Measurements from ENCODE around the gene GCC2.
A peak's percentile ranks its signal among the peaks of the same experiment; 100 is the strongest.
"Not testable (repeated sequence)": the region's sequence is repeated elsewhere in the genome, so short reads cannot be mapped to it uniquely, and the experiment has no call there.

Gene GCC2, protein sequence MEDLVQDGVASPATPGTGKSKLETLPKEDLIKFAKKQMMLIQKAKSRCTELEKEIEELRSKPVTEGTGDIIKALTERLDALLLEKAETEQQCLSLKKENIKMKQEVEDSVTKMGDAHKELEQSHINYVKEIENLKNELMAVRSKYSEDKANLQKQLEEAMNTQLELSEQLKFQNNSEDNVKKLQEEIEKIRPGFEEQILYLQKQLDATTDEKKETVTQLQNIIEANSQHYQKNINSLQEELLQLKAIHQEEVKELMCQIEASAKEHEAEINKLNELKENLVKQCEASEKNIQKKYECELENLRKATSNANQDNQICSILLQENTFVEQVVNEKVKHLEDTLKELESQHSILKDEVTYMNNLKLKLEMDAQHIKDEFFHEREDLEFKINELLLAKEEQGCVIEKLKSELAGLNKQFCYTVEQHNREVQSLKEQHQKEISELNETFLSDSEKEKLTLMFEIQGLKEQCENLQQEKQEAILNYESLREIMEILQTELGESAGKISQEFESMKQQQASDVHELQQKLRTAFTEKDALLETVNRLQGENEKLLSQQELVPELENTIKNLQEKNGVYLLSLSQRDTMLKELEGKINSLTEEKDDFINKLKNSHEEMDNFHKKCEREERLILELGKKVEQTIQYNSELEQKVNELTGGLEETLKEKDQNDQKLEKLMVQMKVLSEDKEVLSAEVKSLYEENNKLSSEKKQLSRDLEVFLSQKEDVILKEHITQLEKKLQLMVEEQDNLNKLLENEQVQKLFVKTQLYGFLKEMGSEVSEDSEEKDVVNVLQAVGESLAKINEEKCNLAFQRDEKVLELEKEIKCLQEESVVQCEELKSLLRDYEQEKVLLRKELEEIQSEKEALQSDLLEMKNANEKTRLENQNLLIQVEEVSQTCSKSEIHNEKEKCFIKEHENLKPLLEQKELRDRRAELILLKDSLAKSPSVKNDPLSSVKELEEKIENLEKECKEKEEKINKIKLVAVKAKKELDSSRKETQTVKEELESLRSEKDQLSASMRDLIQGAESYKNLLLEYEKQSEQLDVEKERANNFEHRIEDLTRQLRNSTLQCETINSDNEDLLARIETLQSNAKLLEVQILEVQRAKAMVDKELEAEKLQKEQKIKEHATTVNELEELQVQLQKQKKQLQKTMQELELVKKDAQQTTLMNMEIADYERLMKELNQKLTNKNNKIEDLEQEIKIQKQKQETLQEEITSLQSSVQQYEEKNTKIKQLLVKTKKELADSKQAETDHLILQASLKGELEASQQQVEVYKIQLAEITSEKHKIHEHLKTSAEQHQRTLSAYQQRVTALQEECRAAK (N-terminal part only)

GRCh38 chr2:108448678-108449409 lies at the start of gene GCC2:
TSS of gene GCC2 (plus strand) at chr2:108449206. CDS start at chr2:108449275, 69 bp downstream.
- DNase-seq: peak; percentile 90

GRCh38 chr2:108399479-108399878 lies 49.5 kb upstream of the GCC2 start:
- no peak for DNase-seq

DNA sequence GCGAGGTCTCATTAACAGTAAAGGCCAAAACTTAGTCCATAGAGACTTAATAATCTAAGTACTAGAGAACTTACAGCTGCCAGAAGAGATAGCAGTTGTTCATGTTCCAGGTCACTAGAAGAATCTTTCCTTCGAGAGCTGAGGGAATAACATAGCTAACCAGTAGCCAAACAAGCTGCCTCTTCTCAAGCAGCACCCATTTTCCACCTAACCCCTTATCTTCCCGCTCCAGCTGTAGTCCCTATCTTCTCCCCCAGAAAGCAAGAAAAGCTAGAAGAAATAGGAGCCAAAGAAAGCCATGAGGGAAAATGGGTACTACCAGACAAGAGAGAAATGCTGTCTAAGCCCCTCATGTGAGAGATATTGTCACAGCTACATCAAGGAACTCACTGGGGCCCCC lies 47.2 kb upstream of the GCC2 start:
- no peak for DNase-seq

- DNase-seq: peak; percentile 89
These were observed 45.5 kb upstream of the GCC2 start for GRCh38 chr2:108403494-108403893.

- DNase-seq: no peak
These were observed 44.1 kb upstream of the GCC2 start for GRCh38 chr2:108404784-108405397.

- DNase-seq: no peak
These were observed 40.9 kb upstream of the GCC2 start for GRCh38 chr2:108407864-108408729.

DNA sequence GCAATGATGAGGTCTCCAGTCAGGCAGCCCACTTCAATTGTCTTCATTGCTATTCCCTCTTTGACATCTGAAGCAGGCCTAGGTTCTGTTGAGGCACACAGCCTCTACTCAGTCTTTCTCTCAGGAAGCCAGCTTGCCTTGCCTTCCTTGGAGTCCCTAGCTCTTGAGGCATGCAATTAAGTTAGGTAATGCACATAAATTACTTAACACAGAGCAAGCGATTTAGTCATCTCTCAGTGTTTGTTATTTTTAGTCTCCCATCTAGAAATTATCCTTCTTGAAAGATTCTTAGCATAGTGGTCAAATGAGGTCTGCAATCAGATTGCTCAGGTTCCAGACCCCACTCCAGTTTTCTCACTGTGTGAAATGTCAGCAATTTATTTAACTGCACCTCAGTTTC lies 39.2 kb upstream of the GCC2 start:
- peak; percentile 72 for DNase-seq

- DNase-seq: peak; percentile 99
These were observed 35.9 kb upstream of the GCC2 start for GRCh38 chr2:108412995-108413710.

- peak; percentile 21 for DNase-seq
These were observed 35.3 kb upstream of the GCC2 start for GRCh38 chr2:108413711-108414095.

DNA sequence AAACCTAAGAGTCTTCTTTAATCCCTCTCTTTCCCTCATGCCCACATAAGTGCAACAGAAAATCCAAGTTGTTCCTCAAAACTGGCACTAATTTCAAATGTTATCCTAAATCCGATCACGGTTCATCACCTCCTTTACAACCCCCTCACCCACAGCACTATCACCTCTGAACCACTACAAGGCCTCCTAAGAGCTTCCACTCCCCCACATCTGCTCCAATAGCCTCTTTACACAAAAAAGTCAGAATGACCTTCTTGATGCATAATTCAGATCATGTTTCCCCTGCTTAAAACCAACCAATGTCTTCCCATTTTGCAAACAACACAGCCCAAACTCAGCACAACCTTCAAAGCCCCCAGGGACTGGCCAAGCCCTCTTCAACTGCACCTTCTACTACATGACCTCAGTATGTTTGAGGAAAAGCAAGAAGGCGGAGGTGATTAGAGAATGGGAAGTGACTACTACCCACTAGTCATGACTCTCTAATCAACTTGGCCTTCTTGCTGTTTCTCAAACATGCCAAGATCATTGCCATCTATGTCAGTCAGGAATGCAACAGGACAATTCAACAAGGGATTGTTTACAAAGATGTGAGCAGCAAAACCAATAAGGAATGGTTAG lies 34.6 kb upstream of the GCC2 start:
- DNase-seq: no peak

GRCh38 chr2:108414945-108415344 lies 34.1 kb upstream of the GCC2 start:
- no peak for DNase-seq

- DNase-seq: no peak
These were observed 31.8 kb upstream of the GCC2 start for GRCh38 chr2:108417254-108417653.

GRCh38 chr2:108418416-108418815 lies 30.6 kb upstream of the GCC2 start:
- no peak for DNase-seq

- no peak for DNase-seq
These were observed 25.9 kb upstream of the GCC2 start for GRCh38 chr2:108423067-108423466.

- DNase-seq: no peak
These were observed 25.3 kb upstream of the GCC2 start for GRCh38 chr2:108423502-108424251.

- no peak for DNase-seq
These were observed 20.6 kb upstream of the GCC2 start for GRCh38 chr2:108428286-108429009.

GRCh38 chr2:108435578-108435977 lies 13.4 kb upstream of the GCC2 start:
- DNase-seq: not testable (repeated sequence)

DNA sequence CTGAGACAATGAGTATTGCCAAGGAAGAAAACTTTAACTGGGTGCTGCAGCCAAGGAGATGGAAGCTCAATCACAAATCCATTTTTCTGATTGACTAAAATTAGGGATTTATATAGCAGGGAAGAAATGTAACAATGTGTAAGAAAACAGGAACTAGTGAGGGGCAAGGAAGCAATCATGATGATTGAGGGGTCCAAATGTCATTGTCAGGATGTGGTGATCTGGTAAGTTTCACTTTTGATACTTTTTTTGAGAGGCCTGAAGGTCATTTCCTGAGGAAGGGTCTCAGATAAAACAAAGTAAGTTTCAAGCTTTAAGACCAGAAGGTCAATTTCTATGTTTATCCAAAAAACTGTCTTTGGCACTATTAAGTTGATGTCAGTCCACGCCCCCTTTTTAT lies 12.0 kb upstream of the GCC2 start:
- DNase-seq: no peak
